Spleen (tissue), 7 donors: ENCODE data around the gene AFM.

Experiments
- POLR2A ChIP-seq, 3 donors: fragments of 450-650 bp; IDR thresholded peaks; one replicate each; pipeline ENCODE4 v1.5.1; 2017; ENCODE audit warnings: antibody characterized with exemption in 3 of 3, mild to moderate bottlenecking in 1 of 3
- POLR2AphosphoS5 ChIP-seq, 3 donors: sonication (generic); formaldehyde crosslinking; IDR thresholded peaks; one replicate each; pipeline ENCODE4 v1.5.1; 2017; ENCODE audit warnings: antibody characterized with exemption in 3 of 3
- TF ChIP-seq, protein P1 (sequence below), 11 experiments: fragments of 200-600 bp in 7 of 11; fragments of 450-650 bp in 4 of 11; sonication (generic) in 4 of 11; IDR thresholded peaks in 8 of 11; conservative IDR thresholded peaks in 3 of 11; 1 replicate in 7 of 11; 2 replicates in 4 of 11; pipeline versions ENCODE4 v1.4.0 to v1.8.0; 2016 to 2021; ENCODE audit warnings: antibody characterized with exemption in 11 of 11, inconsistent platforms in 4 of 11, mild to moderate bottlenecking in 1 of 11
- donor health status: DM: no; HTN: no; CAD: no; lungs with moderate emphysema.
- donor health status: DM: no; HTN: no; CAD: no.
- donor health status: DM: no; HTN: no; CAD: no.

DNA sequence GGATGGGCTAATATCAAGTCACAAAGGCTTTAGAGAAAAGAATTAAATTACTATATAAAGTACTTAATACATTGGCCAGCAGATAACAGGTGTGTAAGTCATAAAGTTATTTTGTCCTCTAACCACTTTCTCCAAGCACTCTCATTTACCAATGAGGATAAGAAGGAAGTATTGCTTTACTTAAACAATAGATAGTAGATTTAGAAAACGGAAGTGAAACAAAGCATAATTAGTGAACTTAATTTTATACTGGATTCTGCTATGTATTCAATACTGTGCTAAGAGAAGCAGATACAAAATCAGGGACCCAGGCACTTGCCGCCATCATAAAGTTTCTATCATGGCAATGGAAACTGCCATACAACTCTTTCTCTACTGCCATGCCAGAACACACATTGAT, 24.0 kb downstream of the AFM start:
- TF ChIP-seq POLR2A (IDR thresholded peaks at IDR 0.05): no peak
- TF ChIP-seq, protein P1, sequence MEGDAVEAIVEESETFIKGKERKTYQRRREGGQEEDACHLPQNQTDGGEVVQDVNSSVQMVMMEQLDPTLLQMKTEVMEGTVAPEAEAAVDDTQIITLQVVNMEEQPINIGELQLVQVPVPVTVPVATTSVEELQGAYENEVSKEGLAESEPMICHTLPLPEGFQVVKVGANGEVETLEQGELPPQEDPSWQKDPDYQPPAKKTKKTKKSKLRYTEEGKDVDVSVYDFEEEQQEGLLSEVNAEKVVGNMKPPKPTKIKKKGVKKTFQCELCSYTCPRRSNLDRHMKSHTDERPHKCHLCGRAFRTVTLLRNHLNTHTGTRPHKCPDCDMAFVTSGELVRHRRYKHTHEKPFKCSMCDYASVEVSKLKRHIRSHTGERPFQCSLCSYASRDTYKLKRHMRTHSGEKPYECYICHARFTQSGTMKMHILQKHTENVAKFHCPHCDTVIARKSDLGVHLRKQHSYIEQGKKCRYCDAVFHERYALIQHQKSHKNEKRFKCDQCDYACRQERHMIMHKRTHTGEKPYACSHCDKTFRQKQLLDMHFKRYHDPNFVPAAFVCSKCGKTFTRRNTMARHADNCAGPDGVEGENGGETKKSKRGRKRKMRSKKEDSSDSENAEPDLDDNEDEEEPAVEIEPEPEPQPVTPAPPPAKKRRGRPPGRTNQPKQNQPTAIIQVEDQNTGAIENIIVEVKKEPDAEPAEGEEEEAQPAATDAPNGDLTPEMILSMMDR (IDR thresholded peaks at IDR 0.05 in 8 of 11, conservative IDR thresholded peaks at IDR 0.05 in 3 of 11): no peak
- no peak for TF ChIP-seq POLR2AphosphoS5 (IDR thresholded peaks at IDR 0.05)
